GM19043 (cell line): ENCODE data around the gene ZFP92.

Source experiments
- ATAC-seq: cut with Tn5 transposase; IDR thresholded peaks from one replicate; pipeline ENCODE4 v1.9.1; 2021; ENCODE audit warnings: low read depth; ENCODE audit not compliant: unreplicated experiment

Gene ZFP92, protein sequence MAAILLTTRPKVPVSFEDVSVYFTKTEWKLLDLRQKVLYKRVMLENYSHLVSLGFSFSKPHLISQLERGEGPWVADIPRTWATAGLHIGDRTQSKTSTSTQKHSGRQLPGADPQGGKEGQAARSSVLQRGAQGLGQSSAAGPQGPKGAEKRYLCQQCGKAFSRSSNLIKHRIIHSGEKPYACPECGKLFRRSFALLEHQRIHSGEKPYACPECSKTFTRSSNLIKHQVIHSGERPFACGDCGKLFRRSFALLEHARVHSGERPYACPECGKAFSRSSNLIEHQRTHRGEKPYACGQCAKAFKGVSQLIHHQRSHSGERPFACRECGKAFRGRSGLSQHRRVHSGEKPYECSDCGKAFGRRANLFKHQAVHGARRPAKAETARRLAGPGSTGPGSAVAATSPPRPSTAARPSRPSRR

DNA sequence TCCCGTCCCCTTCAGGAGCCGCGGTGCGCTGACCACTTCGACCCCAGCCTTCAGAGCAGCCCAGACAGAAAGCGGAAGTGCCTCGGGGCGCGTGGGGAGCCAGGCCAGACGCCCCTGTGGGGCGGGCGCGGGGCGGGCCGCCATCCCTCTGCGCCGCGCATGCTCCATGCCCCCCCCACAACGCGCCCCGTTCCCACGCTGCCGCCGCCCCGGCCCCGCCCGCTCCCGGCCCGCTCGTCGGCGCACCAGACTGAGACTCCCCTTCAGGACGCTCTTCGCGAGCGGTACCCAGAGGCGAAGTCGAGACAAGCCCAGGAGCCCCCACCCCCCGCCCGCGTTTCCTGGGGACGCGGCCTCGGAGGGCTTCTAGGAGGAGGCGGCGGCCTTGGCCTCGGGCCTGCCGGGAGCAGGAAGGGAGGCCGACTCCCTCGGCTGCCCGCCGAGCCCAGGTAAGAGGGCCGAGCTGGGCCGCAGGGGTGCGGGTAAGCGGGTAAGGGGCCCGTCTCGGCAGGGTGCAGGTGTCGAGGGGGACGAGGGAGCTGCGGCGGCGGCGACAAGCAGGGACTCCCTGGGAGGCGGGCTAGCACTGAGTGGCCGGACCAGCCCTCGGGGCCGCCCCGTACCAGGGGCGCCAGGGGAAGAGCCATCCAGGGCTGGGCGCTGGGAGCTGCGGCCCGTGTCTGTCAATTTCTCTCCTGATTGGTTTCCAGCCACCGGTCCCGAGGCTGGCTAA is at the start of gene ZFP92:
Gene ZFP92, plus strand, starts transcription at position 218 of the 733 bp plus-strand sequence. CDS start 6,851 bp downstream, outside the sequence.
- no peak for ATAC-seq

DNA sequence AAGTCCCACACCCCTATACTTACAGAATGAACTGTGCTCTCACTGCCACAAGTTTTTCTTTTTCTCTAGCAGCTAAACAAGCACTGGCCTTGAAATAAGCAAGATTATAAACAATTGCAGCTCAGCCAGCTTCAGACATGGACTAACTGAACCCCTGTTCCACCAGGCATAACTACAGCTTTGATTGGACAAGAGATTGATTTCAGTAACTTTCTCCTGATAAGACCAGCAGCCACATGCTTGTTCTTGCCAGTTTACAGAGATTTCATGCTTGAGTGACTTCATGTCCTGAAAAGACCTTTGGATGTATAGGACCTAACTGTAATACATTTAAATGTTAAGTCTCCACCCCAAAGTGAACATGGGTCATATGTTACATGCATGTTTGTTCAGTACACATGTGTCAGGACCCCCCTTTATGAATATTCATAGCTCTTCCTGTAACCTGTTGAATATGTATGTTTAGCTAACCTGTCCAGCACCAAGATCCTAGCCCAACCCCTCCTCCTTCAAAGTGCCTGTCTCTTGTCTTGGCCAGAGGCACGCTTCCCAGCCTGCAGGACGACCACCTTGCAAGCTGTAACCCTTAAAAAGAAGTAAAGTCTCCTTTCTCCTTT is 49.4 kb upstream of the ZFP92 start:
- no peak for ATAC-seq

DNA sequence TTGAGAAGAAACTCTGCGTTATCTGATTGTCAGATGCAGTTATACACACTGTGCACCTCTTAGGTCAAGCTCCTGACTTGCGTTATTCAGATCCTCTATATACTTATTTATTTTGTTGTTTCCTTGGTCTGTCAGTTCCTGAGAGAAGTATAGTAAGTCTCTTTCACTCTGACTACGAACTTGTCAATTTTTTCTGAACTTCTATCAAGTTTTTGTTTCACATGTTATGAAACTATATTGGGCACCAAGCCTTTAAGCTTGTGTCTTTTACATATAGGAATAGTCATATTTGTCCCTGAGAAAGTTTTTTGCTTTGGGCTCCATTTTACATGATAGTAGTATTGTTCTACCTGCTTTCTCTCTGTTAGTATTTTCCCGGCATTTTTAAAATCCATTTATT is 45.6 kb upstream of the ZFP92 start:
- no peak for ATAC-seq

DNA sequence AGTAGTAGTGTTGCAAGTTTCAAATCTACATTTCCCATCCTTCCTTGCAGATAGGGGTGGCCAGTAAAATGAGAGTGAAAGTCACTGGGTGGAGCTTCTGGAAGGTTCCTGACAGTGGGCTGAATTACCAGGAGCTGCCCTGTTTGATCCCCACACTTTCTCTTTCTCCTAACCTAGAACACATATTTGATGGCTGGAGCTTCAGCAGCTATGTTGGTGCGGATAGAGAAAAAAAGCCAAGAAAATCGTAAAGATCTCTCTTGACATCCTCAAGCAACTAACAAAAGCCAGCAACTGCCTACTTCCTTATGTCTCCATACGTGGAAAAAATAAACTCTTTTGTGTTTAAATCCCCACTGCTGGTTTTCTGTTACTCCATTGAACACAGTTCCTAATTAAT is 45.2 kb upstream of the ZFP92 start:
- ATAC-seq: no peak

DNA sequence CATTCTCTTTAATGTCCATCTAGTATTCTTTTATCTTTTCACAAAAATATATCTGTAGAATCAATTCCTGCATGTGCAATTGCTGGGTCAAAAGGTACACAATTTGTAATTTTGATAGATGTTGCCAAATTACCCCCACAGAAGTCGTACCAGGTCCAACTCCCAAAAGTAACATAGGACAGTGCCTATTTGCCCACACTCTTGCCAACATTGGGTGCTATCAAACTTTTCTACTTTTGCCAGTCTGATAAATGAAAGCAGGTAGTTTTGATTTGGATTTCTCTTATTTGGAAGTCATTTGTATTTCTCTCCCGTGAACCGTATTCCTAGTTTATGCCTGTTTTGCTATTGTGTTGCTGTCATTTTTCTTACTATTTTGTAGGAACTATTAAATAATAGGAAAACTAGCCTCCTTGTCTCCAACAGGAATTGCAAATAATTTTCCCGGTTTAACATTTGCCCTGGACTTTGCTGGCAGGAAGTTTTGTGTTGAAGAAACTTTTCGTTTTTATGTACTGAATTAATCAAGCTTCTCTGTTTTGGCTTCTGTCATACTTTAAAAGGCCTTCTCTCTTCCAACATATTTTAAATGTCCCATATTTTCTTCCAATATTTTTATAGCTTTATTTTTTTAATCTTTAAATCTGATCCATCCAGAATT is 44.3 kb upstream of the ZFP92 start:
- no peak for ATAC-seq

DNA sequence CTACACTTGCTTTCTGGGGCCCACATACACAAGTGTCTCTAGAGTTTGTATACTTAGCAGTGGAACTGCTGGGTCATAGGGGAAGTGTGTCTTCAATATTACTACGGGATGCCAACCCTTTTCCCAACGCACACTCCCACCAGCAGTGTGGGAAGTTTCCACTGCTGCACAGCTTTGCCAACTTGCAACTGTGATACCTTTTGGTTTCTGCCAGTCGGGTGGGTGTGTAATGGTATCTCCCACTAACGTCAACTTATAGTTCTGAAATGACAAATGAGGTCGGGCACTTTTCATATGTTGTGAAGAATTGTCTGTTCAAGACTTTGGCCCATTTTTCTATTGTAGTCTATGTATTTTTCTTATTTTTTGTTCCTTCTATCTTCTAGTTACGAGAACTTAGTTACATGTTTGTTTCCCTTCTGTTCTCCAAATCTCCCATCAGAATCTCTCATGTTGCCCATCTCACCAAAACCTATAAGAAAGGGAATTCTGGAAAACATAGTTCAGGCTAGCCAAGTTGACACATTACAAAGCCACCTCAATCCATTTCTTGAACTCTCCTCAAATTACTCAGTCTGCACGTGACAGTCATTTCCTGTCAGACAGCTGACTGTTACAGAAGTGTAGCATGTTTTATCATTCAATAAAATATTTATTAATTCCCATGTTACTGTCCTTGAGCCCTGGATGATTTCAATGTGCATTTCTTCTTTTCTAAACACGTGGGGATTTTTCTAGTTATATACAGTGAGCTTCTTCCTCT is 40.8 kb upstream of the ZFP92 start:
- no peak for ATAC-seq

DNA sequence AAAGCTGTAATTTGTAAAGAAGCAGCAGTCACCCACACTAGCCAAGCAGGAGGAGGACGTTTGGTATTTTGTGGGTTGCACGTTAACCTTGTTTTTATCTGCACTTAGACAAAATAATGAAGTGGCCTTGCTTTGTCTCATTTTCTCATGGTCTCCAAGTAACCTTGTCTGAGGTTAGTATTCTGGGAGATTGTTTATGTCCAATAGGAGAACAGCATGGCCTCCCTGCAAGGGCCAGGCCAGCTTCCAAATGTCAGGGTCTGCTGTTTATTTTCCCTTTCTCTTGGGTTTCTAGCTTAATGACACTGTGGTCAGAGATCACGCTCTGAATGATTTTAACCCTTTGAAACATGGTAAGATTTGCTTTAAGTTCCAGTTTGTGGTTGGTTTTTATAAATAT is 40.0 kb upstream of the ZFP92 start:
- ATAC-seq: no peak

DNA sequence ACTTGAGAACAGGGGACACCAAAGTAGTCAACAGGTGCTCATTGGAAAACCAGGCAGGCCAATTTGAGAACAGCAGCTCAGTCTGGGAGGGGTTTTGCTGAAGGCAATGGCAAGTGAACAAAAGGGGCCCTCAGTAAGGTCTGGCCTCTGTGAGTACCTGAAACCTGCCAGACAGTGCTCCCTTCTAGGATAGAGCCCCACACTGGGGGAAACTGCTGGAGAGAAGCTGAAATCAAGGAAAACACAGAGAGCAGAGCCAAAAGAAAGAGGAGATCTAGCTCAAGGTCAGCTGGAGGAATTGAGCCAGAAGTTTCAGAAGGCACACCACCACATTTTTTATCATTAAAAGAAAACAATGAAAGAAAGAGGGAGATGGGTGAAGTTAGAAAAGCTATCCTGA is 38.3 kb upstream of the ZFP92 start:
- no peak for ATAC-seq

DNA sequence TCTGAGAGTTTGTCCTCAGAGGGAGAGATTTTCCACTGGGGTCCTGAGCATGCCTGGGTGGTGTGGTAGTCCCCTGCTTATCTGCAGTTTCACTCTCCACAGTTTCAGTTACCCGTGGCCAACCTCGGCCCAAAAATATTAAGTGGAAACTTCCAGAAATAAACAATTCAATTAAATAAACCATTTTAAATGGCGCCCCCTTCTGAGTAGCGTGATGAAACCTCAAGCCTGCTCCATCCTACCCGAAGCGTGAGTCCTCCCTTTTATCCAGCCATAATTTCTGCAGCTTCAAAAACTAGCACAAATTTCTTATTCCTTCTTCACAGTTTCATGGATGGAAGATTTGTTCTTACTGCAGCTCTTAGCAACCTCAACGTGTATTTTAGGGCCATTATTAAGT is 36.8 kb upstream of the ZFP92 start:
- ATAC-seq: no peak

DNA sequence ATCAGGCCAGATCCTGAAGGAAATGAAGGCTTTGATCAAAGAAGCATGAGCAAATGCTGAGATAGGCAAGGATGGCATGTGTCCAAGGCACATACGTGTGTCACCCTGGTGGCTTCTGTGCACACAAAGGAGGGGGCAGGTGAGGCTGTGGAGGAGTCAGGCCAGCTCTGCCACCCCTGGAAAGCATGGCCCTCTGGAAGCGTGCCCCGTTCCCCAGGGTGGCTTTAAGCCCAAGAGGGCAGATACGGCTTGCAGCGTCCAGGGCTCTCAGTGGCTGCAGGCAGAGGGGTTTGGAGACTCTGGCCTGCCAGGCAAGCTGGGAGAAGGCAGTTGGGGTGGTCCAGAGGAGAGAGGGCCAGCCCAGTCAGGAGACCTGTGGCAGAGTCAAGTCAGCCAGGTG is 35.7 kb upstream of the ZFP92 start:
- no peak for ATAC-seq

DNA sequence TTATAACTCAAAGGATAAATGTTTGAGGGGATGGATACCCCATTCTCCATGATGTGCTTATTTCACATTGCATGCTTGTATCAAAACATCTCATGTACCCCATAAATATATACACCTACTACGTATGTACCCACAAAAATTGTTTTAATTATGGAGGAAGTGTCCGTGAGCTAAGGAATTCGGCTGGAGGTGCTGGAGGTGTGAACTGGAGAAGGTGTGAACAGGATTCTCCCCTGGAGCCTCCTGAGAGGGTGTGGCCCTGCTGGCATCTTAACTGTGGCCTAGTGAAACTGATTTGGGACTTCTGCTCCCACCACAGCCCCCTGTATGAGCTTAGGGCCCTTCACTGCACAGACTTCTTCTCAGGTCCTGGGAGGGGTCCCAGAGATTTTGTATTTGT is 33.5 kb upstream of the ZFP92 start:
- ATAC-seq: no peak

DNA sequence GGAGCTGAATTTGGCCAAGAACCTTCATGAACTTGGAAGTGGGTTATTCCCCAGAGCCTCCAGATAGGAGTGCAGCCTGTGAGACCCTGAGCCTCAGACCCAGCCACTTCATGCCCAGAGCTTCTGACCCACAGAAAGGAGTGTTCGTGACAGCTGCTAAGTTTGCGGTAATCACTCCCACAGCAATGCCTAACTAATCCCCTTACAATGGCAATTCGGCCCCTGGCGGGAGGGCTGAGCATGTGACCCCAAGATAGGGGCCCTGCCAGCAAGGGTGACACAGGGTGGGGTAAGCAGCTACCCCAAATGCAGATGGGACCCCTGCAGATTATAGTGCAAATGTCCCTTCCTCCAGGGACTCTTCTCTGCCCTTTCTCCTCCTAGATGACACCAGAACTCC is 32.7 kb upstream of the ZFP92 start:
- no peak for ATAC-seq

DNA sequence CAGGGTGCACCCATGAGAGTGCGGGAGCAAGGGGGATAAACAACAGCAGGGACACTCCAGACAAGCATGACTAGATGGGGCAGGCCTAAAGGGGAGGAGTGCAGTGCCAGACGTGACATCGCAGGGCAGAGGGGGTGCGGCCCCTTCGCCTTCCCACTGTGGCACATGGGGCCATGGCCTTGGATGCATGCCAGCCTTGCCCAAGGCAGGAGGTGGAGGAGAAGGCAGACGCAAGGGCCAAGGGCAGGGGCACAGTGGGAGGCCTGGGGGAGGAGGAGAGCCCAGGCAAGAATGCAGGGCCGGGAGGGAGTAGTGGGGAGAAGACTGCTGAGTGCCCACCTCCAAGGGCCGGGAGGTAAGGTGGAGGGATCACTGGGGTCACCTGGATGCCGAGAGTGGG is 31.8 kb upstream of the ZFP92 start:
- no peak for ATAC-seq

DNA sequence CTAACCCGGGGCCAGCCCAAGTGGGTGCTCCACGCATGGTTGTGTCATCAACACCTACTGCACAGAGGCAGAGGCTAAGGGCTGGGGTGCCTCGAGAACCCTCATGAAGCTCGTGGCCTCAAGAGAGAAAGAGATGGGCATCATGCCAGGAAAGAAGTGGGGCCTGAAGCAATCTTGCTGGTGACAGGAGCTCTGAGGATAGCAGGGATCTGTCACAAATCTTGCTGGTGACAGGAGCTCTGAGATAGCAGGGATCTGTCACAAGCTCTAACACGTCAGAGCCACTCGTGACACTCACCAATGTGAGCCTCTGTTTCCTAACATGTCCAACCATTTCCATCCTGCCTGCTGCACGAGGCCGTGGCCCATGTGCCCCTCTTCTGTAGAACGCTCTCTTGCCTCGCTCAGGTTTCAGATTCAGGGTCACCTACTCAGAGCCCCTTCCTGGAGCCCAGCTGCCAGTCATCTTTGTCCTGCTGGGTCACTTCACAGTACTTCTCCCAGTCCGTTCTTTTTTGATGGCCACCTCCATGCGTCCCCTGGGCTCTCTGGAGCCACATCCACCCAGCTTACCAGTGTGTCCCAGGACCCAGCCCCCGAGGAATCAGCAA is 31.2 kb upstream of the ZFP92 start:
- ATAC-seq: no peak

DNA sequence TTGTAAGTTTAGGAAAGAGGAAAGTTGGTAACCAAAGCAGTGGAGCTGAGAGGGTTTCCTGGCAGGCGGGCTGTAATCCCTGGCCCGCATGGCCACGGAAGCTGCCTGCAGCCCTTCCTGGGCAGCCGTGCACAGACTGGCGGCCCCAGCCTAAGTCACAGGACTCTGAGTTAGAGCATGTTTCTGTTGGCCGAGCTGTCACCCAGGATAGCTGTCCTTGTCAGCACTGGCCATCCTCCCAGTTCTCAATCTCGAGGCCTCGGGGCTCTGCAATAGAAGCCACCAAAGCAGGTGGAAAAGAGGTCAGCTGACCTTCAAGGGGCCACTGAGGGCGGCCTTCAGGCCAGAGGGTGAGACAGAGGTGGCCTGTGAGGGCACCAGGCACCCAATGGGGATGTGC is 30.6 kb upstream of the ZFP92 start:
- no peak for ATAC-seq

DNA sequence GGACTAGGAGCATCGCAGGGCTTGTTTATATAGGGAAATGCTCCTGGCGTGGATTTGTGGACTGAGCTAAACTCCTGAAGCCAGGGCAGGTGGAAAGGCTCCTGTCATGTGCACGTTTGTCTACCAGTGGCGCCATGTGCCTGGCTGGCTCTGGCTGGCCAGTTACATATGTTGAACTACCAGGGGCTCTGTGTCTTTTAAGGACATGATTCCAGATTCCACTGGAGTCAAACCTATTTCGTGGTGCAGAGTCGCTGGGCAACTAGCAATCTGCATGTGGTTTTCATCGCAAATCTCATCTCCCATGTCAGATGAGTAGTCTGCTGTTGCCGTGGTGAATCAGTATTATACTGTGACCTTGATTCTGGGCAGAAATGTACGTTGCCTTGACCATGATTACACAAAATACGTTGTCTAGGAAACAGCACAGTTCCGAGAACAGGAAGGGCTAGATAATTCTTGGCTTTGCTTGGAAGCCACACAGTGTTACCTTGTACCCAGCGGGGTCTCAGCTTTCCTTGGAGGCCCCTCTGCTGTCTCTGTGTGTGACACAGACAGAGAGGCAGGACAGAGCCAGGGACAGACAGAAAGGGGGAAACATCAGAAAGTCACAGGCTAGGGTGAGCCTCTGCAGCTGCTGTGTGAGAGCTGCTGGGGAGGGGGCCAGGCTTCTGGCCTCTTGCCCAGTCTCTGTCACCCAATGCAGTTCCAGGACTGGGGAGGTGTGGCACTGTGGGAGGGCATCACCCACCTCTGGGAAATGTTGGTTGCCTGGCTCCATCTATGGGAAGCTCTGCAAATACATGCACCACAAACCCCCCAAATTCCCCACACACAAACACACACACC is 29.4 kb upstream of the ZFP92 start:
- no peak for ATAC-seq

DNA sequence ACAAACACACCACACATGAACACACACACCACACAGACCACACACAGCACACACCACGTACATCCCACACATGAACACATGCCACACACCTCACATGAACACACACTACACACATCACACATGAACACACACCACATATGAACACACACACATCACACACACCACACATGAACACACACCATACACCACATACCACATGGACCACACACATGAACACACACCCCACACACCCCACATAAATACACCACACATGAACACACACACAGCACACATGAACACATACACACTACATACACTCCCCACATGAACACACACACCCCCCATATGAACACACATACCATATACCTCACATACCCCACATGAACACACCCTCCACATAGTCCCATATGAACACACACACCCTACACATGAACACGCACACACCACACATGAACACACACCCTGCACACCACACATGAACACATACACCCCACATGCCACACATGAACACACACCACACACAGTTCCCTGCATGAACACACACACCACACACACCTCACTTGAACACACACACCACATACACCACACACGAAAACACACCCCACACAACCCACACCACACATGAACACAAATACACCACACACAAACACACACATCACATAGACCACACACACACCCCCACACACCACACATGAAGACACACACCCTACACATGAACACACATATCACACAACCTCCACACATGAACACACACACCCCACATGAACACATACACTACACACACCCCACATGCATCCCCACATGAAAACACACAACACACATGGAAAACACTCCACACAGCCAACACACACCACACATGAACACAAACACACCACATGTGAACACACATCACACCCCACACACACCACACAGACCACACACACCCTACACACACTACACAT is 28.4 kb upstream of the ZFP92 start:
- ATAC-seq: no peak

DNA sequence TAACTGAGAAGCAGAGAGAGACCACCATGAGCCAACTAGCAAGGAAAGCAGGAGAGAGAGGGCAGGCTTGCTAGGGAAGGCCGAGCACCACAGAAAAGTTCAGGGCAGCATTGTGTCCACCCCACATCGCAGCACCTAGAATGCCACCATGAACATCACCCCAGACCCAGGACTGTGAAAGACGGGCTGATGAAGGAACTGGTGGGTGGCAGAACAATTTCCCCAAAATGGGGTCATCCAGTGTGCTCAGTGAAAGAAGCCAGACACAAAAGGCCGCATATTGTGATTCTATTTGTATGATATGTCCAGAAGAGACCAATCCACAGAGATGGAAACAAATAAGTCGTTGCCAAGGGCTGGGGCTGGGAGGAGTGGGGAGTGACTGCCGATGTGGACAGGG is 26.9 kb upstream of the ZFP92 start:
- ATAC-seq: no peak
